Epithelial cell of esophagus (primary cell): ENCODE results near the gene WNT7A.

Experiments used
- DNase-seq: peaks from one replicate; pipeline ENCODE4 v3.0.0; 2010; ENCODE audit warnings: low read depth
- H3K4me3 ChIP-seq: 2 replicates; pipeline ENCODE4 v1.5.1; 2011; ENCODE audit warnings: mild to moderate bottlenecking, low read length, control low read depth
- TF ChIP-seq, protein P1 (sequence below): IDR thresholded peaks from 2 replicates; pipeline ENCODE4 v1.5.1; 2011; ENCODE audit warnings: low read depth, mild to moderate bottlenecking, low read length, control low read depth, inconsistent platforms; ENCODE audit not compliant: insufficient read depth; ENCODE audit errors: missing control alignments

Gene WNT7A

GRCh38 chr3:13772885-13773745 is 106.8 kb downstream of the WNT7A start:
- no peak for DNase-seq
- no peak overlapping the region for H3K4me3 ChIP-seq
- TF ChIP-seq, protein P1, sequence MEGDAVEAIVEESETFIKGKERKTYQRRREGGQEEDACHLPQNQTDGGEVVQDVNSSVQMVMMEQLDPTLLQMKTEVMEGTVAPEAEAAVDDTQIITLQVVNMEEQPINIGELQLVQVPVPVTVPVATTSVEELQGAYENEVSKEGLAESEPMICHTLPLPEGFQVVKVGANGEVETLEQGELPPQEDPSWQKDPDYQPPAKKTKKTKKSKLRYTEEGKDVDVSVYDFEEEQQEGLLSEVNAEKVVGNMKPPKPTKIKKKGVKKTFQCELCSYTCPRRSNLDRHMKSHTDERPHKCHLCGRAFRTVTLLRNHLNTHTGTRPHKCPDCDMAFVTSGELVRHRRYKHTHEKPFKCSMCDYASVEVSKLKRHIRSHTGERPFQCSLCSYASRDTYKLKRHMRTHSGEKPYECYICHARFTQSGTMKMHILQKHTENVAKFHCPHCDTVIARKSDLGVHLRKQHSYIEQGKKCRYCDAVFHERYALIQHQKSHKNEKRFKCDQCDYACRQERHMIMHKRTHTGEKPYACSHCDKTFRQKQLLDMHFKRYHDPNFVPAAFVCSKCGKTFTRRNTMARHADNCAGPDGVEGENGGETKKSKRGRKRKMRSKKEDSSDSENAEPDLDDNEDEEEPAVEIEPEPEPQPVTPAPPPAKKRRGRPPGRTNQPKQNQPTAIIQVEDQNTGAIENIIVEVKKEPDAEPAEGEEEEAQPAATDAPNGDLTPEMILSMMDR, result no peak

DNA sequence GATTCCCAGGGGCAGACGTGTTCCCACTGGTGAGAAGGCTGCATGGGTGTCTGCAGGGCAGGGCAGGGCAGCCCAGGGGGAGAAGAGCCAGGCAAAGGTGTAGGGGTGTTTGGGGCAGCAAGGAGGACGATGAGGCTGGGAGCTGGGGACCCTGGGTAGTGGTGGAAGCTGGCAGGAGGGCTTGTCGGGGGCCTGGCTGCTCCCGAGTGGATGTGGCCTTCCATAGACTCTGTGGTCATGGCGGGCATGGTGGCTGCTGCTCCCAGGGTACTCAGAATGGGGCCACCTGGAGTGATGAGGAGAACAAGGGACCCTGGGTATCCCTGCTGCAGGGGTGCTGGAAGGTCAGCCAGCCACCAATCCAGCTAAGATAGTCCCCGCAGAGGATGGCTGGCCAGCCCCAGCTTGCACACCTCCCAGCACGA is 107.5 kb downstream of the WNT7A start:
- TF ChIP-seq, protein P1, result no peak
- no peak for DNase-seq
- H3K4me3 ChIP-seq, result no peak overlapping the region

DNA sequence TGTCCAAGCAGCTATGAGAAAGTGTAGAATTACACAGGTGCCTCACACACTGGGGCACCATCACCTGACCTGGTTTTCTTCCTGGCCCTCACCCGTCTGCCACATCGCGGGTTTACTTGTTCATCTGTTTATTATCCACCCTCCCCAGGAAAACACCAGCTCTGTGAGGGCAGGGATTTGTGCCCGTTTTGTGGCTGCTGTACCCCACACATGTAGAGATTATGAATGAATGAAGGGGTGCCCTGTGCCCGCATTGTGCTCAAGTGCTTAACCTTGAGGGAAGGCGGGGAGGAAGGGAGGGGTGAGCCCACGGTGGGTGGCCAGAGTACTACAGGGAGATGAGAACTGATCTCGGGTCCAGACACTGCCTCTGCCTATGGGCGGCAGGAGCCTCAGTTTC is 108.4 kb downstream of the WNT7A start:
- TF ChIP-seq, protein P1, result no peak
- H3K4me3 ChIP-seq, result no peak overlapping the region
- DNase-seq, result no peak

- DNase-seq, result no peak
- H3K4me3 ChIP-seq, result no peak overlapping the region
- TF ChIP-seq, protein P1, result no peak
These were observed 109.4 kb downstream of the WNT7A start for GRCh38 chr3:13770170-13771169.

- TF ChIP-seq, protein P1, result no peak
- no peak overlapping the region for H3K4me3 ChIP-seq
These were observed 110.4 kb downstream of the WNT7A start for GRCh38 chr3:13769422-13769821.

GRCh38 chr3:13768453-13768852 is 111.4 kb downstream of the WNT7A start:
- DNase-seq, result no peak
- H3K4me3 ChIP-seq, result no peak overlapping the region
- TF ChIP-seq, protein P1, result no peak

More at GRCh38 chr3:13769422-13769821, 110.4 kb downstream of the WNT7A start:
- DNase-seq, result no peak
